ELR (cell line): Measurements from ENCODE around the gene KCNQ1.

Experiments used
- DNase-seq: peaks from one replicate; pipeline ENCODE4 v3.0.0-alpha.2; 2015; ENCODE audit warnings: low read depth

KCNQ1 gene

DNA sequence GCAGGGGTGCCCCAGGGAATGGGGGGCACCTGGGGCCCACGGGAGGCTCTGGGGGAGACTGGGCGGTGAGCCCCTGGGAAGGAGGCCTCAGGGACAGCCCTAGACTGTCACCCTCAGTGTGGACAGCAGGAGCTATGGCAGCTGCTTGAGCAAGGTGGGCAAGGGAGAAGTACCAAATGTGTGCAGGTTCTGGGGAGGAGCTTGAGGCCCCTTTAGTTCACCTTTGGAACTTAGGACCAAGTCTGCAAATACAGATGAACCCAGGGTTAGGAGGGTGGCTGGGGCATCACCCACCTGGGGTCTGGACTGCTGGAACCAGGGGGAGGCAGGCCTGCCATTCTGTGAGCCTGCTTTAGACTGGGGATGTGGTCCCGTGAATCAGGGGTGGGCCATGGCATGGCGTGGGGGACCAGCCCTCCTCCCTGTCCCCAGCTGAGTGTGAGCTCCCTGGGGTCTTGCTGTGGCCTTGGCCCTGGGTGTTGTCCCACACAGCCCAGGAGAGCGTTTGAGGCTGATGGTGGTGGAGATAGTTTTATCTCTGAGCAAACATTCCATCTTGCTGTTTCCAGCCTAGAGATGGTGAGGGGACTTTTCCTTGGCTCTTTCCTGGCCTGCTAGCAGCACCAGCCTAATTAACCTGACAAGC is 122.3 kb downstream of the KCNQ1 start:
- no peak for DNase-seq

DNA sequence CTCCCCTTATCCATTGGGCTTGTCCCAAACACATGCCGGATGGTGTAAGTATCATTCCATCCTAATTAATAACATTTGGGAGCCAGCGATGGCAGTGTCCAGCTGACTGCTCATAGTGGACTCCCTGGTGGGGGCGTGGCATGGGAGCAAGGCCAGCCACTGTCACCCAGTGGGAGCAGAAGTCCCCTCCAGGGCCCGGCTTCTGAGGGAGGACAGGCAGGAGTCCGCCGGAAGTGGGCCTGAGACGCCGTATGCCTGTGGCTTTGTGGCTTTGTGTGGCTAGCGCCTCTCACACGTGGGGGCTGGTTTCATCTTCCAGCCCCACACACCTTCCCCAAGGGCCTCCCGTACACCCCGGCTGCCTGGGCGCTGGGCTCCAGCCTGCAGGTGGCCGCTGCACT is 124.5 kb downstream of the KCNQ1 start:
- DNase-seq: no peak

DNA sequence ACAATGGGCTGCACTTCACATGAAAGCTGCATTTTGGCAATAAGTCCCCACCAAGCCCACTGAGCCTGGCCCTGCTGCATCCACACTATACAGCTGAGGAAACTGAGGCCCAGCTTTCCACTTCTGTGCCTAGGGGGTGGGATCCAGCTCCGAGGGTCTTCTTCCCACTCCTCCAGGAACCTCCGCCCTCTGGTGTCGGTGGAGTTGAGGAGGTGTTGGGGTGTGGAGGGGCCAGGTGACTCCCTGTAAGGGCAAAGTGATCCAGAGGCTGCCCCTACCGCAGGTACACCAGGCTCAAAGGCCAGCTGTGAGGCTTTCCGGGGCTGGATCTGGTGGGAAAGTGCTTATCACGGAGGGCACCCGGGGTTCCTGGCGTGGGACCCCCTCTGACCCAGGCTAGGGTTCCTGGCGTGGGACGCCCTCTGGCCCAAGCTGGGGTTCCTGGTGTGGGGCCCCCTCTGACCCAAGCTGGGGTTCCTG is 125.0 kb downstream of the KCNQ1 start:
- no peak for DNase-seq

- DNase-seq: no peak
These were observed 125.5 kb downstream of the KCNQ1 start for GRCh38 chr11:2570211-2570811.

- no peak for DNase-seq
These were observed 126.2 kb downstream of the KCNQ1 start for GRCh38 chr11:2570841-2571597.

GRCh38 chr11:2571598-2572281 is 126.9 kb downstream of the KCNQ1 start:
- no peak for DNase-seq

DNA sequence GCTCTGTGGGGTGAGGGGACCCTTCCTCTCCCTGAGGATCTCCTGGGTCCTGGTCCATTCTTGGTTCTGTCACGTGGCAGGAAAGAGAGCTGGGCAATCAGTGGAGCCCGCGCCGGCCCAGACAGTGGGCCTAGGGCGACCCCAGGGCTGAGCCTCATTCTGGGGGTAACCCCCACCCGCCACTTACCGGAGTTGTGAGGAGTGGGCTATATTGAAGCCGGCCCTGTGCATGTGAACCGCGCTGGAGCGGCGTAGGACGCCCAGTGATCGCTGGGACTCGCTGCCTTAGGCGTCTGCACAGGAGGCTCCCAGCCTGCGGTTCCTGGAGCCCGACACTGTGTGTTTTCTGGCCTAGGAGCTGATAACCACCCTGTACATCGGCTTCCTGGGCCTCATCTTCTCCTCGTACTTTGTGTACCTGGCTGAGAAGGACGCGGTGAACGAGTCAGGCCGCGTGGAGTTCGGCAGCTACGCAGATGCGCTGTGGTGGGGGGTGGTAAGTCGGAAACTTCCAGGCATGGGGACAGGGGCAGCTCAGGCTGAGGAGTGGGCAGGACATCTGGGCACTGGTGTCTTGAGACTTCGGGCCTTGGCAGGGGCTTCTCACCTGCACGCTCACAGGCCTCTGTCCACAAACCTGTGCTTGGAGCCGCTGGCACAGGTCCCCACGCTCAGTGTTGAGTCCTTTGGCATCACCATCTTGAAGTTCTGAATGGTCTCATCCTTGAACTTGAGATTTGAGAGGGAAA is 127.9 kb downstream of the KCNQ1 start:
- DNase-seq: no peak

- DNase-seq: no peak
These were observed 128.6 kb downstream of the KCNQ1 start for GRCh38 chr11:2573240-2574042.

GRCh38 chr11:2574043-2574552 is 129.3 kb downstream of the KCNQ1 start:
- DNase-seq: no peak

- no peak for DNase-seq
These were observed 130.0 kb downstream of the KCNQ1 start for GRCh38 chr11:2574553-2575535.

DNA sequence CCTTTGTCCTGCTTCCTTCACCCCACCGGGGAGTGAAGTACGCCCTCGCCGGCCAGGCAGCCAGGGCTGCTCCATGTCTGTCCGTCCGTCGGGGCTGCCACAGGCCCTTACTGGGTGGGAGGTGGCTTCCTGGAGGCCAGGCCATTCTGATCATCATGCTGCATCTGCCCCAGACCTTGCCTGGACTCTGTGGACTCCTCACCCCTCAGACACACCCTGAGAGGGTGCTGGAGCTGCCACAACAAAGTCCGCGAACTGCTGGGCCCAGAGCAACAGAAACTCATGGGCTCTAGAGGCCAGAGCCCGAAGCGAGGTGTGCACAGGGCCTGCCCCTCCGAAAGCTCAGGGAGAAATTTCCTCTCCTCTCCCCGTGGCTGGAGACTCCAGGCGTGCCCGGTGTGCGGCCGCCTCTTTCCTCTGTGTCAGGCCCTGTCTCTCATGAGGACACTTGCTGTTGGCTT is 130.8 kb downstream of the KCNQ1 start:
- no peak for DNase-seq

DNA sequence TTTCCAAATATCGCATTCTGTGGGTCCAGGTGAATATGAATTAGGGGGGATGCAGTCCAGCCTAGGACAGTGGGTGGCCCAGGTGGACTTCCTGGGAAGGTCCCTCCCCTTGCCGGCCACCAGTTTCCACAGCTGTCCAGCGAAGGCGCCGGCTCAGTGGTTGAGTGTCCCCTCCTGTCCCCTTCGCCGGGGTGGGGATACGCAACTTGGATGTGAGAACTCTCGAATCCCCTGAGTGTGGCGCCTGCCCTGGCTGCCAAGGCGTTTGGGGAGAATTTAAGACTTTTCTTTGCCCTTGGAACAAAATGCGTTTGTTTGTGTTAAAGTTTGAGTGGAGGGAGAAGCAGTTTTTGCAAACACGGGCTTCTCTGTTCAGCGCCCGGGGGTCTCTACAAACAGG is 131.3 kb downstream of the KCNQ1 start:
- DNase-seq: no peak

- no peak for DNase-seq
These were observed 131.7 kb downstream of the KCNQ1 start for GRCh38 chr11:2576549-2576948.

DNA sequence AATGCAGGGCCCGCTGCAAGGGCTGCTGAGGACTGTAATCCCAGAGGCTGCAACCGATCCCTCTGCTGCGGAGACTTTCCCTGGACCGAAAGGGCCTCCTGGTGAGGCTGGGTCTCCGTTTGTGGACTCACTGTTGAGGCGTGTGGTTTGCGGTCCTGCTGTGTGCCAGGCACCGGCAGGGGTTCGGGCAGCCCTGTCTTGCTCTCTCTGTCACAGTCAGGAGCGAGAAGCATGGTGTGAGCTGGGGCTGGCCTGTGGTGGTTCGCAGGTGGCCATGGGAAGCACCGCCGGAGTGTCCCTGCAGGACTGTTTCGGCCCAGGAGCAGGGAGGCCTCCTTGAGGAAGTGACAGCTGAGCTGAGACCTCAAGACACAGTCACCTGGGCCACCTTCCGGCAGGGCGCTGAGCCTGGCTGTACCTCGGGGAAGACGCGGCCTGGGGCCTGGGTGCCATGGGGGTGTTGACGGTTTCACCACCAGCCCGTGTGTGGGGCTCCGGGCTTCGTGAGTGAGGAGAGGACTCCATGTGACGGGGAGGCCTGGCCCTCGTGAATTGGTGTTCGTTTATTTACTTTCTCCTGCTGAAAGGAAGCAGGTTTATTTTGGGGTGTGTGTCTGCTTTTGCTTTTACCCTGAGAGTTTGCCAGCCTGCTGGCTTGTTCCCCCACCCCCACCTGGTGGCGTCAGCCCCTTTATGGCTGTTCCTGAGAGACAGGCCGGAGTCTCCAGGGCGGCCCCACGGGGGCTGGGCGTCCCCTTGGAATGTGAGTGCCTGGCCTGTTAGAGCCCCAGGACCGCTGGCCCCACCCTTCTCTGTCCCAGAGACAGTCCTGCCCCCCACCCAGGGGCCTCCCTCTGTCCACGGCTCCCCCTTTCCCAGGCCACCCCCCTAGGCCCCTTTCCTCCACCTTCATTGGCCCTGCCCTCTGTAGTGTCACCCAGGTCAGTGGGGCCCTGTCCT is 132.5 kb downstream of the KCNQ1 start:
- no peak for DNase-seq

DNA sequence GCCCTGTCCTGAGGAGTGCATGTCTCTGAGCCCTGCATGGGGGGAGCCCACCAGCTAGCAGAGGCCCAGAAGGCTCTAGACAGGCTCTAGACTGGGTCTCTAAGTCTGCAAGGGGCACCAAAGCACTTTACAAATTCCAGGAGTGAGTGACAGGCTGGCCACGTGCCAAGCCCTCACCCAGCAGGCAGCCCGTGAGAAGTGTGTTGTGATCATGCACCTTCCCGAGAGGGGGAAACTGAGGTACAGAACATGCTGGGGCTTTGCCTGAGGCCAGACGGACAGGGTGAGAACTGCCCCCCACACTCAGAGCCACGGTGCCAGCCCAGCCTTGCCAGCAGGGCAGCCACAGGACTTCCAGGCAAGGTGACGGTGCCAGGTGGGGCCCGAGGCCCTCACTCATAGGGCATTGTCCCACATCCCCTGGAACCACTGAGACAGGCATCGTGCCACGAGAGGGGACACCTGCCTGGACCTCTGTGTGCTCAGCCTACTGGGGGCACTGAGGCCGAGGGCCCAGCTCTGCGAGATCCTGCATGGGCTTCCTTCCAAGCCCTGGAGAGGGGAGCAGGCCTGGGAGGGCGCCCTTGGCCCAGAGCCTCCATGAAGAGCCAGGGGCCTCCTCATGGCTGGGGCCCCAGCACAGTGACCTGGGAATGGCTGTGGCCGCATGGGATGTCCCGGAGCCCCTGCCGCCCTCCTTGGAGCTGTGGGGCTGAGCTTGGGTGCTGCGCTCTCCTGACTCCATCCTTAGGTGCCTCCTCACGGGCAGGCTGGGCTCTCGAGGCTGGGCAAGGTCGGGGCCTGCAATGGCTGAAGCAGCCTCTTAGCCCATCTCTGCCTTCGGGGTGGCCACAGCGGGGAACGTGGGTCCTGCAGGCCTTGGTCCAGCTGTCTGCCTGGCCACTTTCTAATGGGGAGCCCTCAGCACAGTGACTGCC is 133.5 kb downstream of the KCNQ1 start:
- DNase-seq: no peak

- no peak for DNase-seq
These were observed 134.1 kb downstream of the KCNQ1 start for GRCh38 chr11:2578929-2579270.

GRCh38 chr11:2579315-2580060 is 134.7 kb downstream of the KCNQ1 start:
- DNase-seq: no peak
